ENCODE results near the gene NIPAL3.

The NIPAL3 gene

GRCh38 chr1:24385160-24385940, 30.3 kb upstream of the NIPAL3 start:
- TF ChIP-seq GATA2 (IDR thresholded peaks at IDR 0.05; ENCODE audit: low read depth, low read length) = no peak

DNA sequence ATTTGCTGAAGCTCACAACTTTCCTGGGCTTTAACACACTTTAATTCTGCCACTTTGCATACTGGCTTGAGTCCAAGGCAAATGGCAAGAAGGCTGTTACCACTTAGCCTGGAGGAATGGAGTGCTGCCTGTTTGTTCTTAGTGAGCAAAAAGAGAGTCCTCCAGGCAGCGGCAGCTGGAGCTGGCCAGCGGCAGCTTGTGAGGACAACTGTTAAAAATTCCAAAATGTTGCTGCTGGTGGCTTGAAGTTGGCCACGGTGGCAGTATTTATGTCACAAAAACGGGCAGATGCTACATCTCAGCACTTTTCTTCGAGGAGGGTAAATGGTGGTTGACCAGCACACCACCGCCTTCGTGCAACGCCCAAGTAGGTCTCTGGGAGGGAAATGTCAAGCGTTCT, 29.4 kb upstream of the NIPAL3 start:
- no peak for TF ChIP-seq GATA3 (IDR thresholded peaks at IDR 0.05; ENCODE audit: low read depth, low read length)
- TF ChIP-seq GATA2 (IDR thresholded peaks at IDR 0.05; ENCODE audit: low read depth, low read length) = no peak

- TF ChIP-seq GATA2 (IDR thresholded peaks at IDR 0.05; ENCODE audit: low read depth, low read length) (no peak), GATA3 (IDR thresholded peaks at IDR 0.05; ENCODE audit: low read depth, low read length) (no peak)
Measured at GRCh38 chr1:24386931-24387330, 28.7 kb upstream of the NIPAL3 start.

DNA sequence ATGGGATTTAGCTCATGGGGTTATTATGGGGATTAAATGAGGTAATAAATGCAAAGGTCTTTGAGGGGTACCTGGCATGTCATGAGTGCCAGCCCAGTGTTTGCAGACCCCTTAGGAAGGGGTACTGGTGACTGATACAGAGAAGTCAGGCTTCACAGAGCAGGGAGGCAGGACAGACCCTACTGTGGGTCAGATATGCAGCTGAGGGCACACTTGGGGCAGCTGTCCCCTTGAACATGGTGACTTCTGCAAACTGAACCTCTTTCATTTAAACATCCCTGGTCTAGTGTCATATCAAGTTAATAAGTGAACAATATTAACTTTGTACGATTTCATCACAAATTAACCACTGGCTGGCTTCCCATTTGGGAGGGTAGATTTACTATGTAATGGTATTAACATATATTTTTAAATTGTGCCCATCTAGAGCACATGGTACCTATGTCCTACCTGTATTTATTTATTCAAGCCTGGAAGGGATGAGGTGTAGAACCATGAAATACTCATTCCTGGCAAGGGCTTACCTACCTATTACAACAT, 27.9 kb upstream of the NIPAL3 start:
- TF ChIP-seq GATA3 (IDR thresholded peaks at IDR 0.05; ENCODE audit: low read depth, low read length) (no peak), GATA2 (IDR thresholded peaks at IDR 0.05; ENCODE audit: low read depth, low read length) (no peak)

DNA sequence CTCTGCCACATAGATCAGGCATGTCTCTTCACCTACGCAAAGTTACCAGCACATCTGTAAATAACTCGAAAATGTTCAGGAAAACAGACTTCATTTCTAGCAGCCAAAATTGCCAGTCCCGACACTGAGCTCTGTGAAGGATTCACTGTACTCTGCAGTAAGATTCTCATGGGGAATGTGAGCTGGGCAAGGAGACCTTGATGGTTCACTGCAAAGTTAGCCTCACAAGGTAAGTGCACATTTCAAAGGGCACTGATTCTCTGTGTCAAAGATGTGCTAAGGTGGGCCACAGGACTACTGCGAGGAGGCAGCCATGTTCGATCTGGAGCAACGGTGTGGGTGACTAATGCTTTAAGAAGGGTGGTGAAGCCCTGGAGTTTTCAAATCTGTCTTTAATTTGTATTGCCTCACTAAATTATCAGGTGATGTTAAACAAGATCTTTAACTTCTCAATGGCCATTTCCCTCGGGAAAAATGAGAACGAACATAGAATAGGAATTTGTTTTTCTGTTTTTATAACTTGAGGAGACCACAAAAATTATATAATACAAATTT, 27.2 kb upstream of the NIPAL3 start:
- TF ChIP-seq GATA2 (IDR thresholded peaks at IDR 0.05; ENCODE audit: low read depth, low read length) = no peak
- TF ChIP-seq GATA3 (IDR thresholded peaks at IDR 0.05; ENCODE audit: low read depth, low read length) = no peak

- TF ChIP-seq GATA3 (IDR thresholded peaks at IDR 0.05; ENCODE audit: low read depth, low read length) (no peak), GATA2 (IDR thresholded peaks at IDR 0.05; ENCODE audit: low read depth, low read length) (no peak)
Measured at GRCh38 chr1:24389231-24389678, 26.3 kb upstream of the NIPAL3 start.

DNA sequence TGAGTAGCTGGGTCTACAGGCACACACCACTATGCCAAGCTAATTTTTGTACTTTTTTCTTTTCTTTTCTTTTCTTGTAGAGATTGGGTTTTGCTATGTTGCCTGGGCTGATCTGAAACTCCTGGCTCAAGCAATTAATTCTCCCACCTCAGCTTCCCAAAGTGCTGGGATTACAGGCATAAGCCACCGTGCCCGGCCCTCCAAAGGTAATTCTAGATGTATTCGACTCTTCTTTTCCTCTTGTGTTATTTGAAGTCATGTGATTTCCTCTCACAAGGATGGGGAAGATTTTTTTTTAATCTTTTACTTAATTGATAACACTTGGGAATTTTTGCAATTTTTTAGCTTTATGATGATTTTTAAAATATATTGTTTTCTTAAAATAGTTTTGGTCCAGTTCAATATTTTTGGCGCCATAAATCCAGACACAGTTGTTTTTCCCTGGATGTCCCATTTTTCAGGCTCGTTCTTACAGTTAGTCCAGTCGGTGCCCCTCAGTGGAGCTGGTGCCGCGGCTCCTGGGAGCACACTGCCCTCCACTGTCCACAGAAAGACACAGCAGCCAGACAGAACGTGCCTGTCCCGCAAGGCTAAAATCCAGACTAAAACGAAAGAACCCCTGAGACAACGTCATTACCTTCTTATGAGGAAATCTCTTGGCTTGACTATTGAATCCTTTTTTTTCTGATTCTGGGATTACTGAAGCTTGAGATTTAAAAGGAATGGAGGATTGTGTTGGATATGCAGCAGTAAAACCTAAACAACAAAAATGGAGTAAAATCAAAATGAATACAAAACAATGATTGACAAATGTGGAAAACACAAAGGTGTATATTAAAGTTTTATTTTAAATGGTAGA, 24.4 kb upstream of the NIPAL3 start:
- TF ChIP-seq GATA3 (IDR thresholded peaks at IDR 0.05; ENCODE audit: low read depth, low read length) (no peak), GATA2 (IDR thresholded peaks at IDR 0.05; ENCODE audit: low read depth, low read length) (no peak)

GRCh38 chr1:24391882-24392603, 23.6 kb upstream of the NIPAL3 start:
- TF ChIP-seq GATA2 (IDR thresholded peaks at IDR 0.05; ENCODE audit: low read depth, low read length) = no peak
- no peak for TF ChIP-seq GATA3 (IDR thresholded peaks at IDR 0.05; ENCODE audit: low read depth, low read length)

DNA sequence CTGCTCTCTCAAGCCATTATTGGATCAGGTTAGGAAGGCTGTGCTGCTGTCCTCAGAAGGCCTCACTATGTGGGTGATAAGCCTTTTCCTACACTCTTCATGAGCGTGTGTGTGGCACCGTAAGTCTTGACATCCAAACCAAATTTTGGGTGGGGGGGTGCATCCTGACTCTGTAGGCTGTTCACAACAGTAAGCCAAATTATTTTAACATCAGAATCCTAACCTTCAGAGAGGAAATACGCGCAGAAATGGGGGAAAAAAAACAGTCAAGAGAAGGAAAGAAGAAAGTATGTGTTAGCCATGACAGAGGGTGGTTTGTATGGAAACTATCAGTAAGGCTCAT, 23.0 kb upstream of the NIPAL3 start:
- no peak for TF ChIP-seq GATA2 (IDR thresholded peaks at IDR 0.05; ENCODE audit: low read depth, low read length)
- no peak for TF ChIP-seq GATA3 (IDR thresholded peaks at IDR 0.05; ENCODE audit: low read depth, low read length)

GRCh38 chr1:24392982-24393650, 22.5 kb upstream of the NIPAL3 start:
- TF ChIP-seq GATA2 (IDR thresholded peaks at IDR 0.05; ENCODE audit: low read depth, low read length) (no peak), GATA3 (IDR thresholded peaks at IDR 0.05; ENCODE audit: low read depth, low read length) (no peak)

DNA sequence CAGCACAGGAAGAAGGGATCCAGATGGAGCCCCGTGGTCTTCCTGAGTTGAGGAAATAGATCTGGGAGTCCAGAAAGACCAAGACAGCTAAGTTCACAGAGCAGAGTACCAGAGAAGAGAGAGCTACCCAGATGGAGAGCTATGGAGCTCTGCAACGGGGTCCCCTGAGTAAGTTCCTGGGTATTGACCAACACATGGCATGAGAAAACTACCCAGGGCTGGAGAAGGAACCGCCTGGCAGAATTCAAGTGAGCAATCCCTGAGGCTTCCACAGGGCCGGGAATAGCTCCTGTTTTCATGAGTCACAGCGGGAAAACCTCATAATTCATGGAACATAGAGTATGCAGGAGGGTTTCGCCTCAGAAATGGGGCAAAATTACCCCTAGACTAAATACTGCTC, 21.7 kb upstream of the NIPAL3 start:
- TF ChIP-seq GATA3 (IDR thresholded peaks at IDR 0.05; ENCODE audit: low read depth, low read length) (no peak), GATA2 (IDR thresholded peaks at IDR 0.05; ENCODE audit: low read depth, low read length) (no peak)

- TF ChIP-seq GATA2 (IDR thresholded peaks at IDR 0.05; ENCODE audit: low read depth, low read length) (no peak), GATA3 (IDR thresholded peaks at IDR 0.05; ENCODE audit: low read depth, low read length) (no peak)
Measured at GRCh38 chr1:24400065-24400464, 15.5 kb upstream of the NIPAL3 start.

DNA sequence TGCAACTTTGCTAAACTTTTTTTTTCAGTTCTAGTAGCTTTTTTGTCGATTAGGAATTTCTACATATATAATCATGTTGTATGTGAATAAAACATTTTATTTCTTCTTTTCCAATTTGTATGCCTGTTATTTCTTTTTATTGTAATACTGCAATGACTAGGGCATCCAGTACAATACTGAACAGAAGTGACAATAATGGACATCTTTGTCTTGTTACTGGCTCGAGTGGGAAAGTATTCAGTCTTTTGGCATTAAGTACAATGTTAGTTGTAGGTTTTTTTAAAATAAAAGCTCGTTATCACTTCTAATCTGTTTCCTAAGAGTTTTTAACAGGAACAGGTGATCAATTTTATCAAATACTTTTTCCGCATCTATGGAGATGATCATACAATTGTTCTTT, 11.8 kb upstream of the NIPAL3 start:
- TF ChIP-seq GATA3 (IDR thresholded peaks at IDR 0.05; ENCODE audit: low read depth, low read length) = no peak
- no peak for TF ChIP-seq GATA2 (IDR thresholded peaks at IDR 0.05; ENCODE audit: low read depth, low read length)

Data from SH-SY5Y (cell line).